ENCODE data around the gene KAT2B.

Gene KAT2B

DNA sequence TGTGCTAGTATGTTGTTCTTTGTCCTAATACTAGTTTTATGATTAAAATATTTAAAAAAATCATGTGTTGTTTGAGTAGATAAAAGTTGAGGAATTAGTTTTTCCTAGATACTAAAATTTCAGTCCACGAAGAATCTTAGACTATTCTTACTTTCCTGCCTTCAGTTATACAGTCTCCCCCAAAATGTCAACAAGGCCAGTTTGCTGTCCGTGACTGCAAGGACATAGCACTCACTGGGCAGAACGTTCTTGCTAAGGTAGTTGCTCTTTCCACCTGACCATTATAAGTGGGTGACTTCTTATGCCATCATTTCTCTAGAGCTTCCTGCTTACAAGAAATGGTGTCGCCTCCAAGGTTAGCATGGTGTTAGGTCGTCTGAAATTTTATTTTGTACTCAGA is 32.8 kb downstream of the KAT2B start:
- peaks cover 21% of the 10 kb centered on the region for H3K4me1 ChIP-seq (ENCODE audit: insufficient read depth, poor library complexity, severe bottlenecking)
- peak overlapping the region; percentile 48 for H3K27ac ChIP-seq (ENCODE audit: poor library complexity, severe bottlenecking)

GRCh38 chr3:20073683-20074082 is 33.4 kb downstream of the KAT2B start:
- Histone ChIP-seq H3K27me3 (ENCODE audit: insufficient read depth, poor library complexity, severe bottlenecking) (no peaks in the 10 kb centered on the region), H3K27ac (ENCODE audit: poor library complexity, severe bottlenecking) (peak overlapping the region; percentile 48), H3K4me3 (ENCODE audit: severe bottlenecking) (no peak overlapping the region), H3K36me3 (ENCODE audit: low read depth) (no peaks in the 10 kb centered on the region), H3K4me1 (ENCODE audit: insufficient read depth, poor library complexity, severe bottlenecking) (peaks cover 15% of the 10 kb centered on the region), H3K9me3 (ENCODE audit: severe bottlenecking) (no peaks in the 10 kb centered on the region)
- ATAC-seq (ENCODE audit: low read depth) = peak; percentile 55; the same call in 2 of the 3 replicates
- DNase-seq (ENCODE audit: low spot score) = no peak
- TF ChIP-seq, protein P1, sequence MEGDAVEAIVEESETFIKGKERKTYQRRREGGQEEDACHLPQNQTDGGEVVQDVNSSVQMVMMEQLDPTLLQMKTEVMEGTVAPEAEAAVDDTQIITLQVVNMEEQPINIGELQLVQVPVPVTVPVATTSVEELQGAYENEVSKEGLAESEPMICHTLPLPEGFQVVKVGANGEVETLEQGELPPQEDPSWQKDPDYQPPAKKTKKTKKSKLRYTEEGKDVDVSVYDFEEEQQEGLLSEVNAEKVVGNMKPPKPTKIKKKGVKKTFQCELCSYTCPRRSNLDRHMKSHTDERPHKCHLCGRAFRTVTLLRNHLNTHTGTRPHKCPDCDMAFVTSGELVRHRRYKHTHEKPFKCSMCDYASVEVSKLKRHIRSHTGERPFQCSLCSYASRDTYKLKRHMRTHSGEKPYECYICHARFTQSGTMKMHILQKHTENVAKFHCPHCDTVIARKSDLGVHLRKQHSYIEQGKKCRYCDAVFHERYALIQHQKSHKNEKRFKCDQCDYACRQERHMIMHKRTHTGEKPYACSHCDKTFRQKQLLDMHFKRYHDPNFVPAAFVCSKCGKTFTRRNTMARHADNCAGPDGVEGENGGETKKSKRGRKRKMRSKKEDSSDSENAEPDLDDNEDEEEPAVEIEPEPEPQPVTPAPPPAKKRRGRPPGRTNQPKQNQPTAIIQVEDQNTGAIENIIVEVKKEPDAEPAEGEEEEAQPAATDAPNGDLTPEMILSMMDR (IDR thresholded peaks at IDR 0.05; ENCODE audit: poor library complexity, severe bottlenecking) = no peak

More for the DNA sequence above, 32.8 kb downstream of the KAT2B start:
- TF ChIP-seq, protein P1 (IDR thresholded peaks at IDR 0.05; ENCODE audit: poor library complexity, severe bottlenecking) = no peak
- ATAC-seq (ENCODE audit: low read depth) (no peak), DNase-seq (ENCODE audit: low spot score) (no peak)
- Histone ChIP-seq H3K4me3 (ENCODE audit: severe bottlenecking) (no peak overlapping the region), H3K27me3 (ENCODE audit: insufficient read depth, poor library complexity, severe bottlenecking) (no peaks in the 10 kb centered on the region), H3K36me3 (ENCODE audit: low read depth) (no peaks in the 10 kb centered on the region), H3K9me3 (ENCODE audit: severe bottlenecking) (no peaks in the 10 kb centered on the region)

GRCh38 chr3:20074226-20075063 is 34.2 kb downstream of the KAT2B start:
- Histone ChIP-seq H3K9me3 (ENCODE audit: severe bottlenecking) (no peaks in the 10 kb centered on the region), H3K27ac (ENCODE audit: poor library complexity, severe bottlenecking) (peak overlapping the region; percentile 48), H3K27me3 (ENCODE audit: insufficient read depth, poor library complexity, severe bottlenecking) (no peaks in the 10 kb centered on the region), H3K4me1 (ENCODE audit: insufficient read depth, poor library complexity, severe bottlenecking) (peaks cover 12% of the 10 kb centered on the region), H3K4me3 (ENCODE audit: severe bottlenecking) (no peak overlapping the region), H3K36me3 (ENCODE audit: low read depth) (no peaks in the 10 kb centered on the region)
- TF ChIP-seq, protein P1 (IDR thresholded peaks at IDR 0.05; ENCODE audit: poor library complexity, severe bottlenecking) = no peak
- ATAC-seq (ENCODE audit: low read depth) = peak; percentile 36; the same call in 1 of the 3 replicates
- no peak for DNase-seq (ENCODE audit: low spot score)

- ATAC-seq (ENCODE audit: low read depth) (no peak), DNase-seq (ENCODE audit: low spot score) (no peak)
- H3K27ac ChIP-seq (ENCODE audit: poor library complexity, severe bottlenecking) = peak overlapping the region; percentile 48
- TF ChIP-seq, protein P1 (IDR thresholded peaks at IDR 0.05; ENCODE audit: poor library complexity, severe bottlenecking) = no peak
- peaks cover 12% of the 10 kb centered on the region for H3K4me1 ChIP-seq (ENCODE audit: insufficient read depth, poor library complexity, severe bottlenecking)
- no peaks in the 10 kb centered on the region for H3K9me3 ChIP-seq (ENCODE audit: severe bottlenecking)
- H3K36me3 ChIP-seq (ENCODE audit: low read depth) = no peaks in the 10 kb centered on the region
- H3K4me3 ChIP-seq (ENCODE audit: severe bottlenecking) = no peak overlapping the region
- no peaks in the 10 kb centered on the region for H3K27me3 ChIP-seq (ENCODE audit: insufficient read depth, poor library complexity, severe bottlenecking)
Observed at GRCh38 chr3:20075197-20075596, 35.0 kb downstream of the KAT2B start.

All from RWPE2 (cell line).